GM18907 (cell line): ENCODE measurements around the gene WDR27.

Experiments used
- ATAC-seq: cut with Tn5 transposase; IDR thresholded peaks from one replicate; pipeline ENCODE4 v1.9.1; 2021; ENCODE audit warnings: mild to moderate bottlenecking, moderate library complexity; ENCODE audit not compliant: unreplicated experiment

The WDR27 gene

GRCh38 chr6:169416249-169416648 lies 285.6 kb downstream of the WDR27 start:
- ATAC-seq: no peak

- ATAC-seq: no peak
Observed at GRCh38 chr6:169415179-169415578, 286.6 kb downstream of the WDR27 start.

GRCh38 chr6:169411722-169412121 lies 290.1 kb downstream of the WDR27 start:
- no peak for ATAC-seq

GRCh38 chr6:169411296-169411695 lies 290.5 kb downstream of the WDR27 start:
- no peak for ATAC-seq

GRCh38 chr6:169409742-169410312 lies 292.0 kb downstream of the WDR27 start:
- no peak for ATAC-seq

- no peak for ATAC-seq
Observed at GRCh38 chr6:169407325-169407724, 294.5 kb downstream of the WDR27 start.
